ENCODE results near the gene OVOL3. TPM values are rescaled to one million over a fixed set of nuclear protein-coding genes. Genes with fewer than 3 reads are reported as not detected.

The OVOL3 gene
- polyA plus RNA-seq, 4 donors = 0.21 TPM; not detected in 3

- DNase-seq (ENCODE audit: low read depth in 4 of 4, low spot score in 2 of 4) = no peak
Observed at GRCh38 chr19:36099166-36099785, 11.7 kb upstream of the OVOL3 start.

GRCh38 chr19:36100476-36100875 lies 10.5 kb upstream of the OVOL3 start:
- DNase-seq (ENCODE audit: low read depth in 4 of 4, low spot score in 2 of 4) = no peak

GRCh38 chr19:36101550-36102327 lies 9.2 kb upstream of the OVOL3 start:
- no peak for DNase-seq (ENCODE audit: low read depth in 4 of 4, low spot score in 2 of 4)

GRCh38 chr19:36103040-36103626 lies 7.8 kb upstream of the OVOL3 start:
- DNase-seq (ENCODE audit: low read depth in 4 of 4, low spot score in 2 of 4) = no peak

GRCh38 chr19:36103842-36104552 lies 6.9 kb upstream of the OVOL3 start:
- no peak for DNase-seq (ENCODE audit: low read depth in 4 of 4, low spot score in 2 of 4)

- DNase-seq (ENCODE audit: low read depth in 4 of 4, low spot score in 2 of 4) = no peak
Observed at GRCh38 chr19:36106441-36106840, 4.5 kb upstream of the OVOL3 start.

- DNase-seq (ENCODE audit: low read depth in 4 of 4, low spot score in 2 of 4) = no peak
Observed at GRCh38 chr19:36106991-36107390, 4.0 kb upstream of the OVOL3 start.

GRCh38 chr19:36108684-36109083 lies 2.3 kb upstream of the OVOL3 start:
- DNase-seq (ENCODE audit: low read depth in 4 of 4, low spot score in 2 of 4) = no peak

GRCh38 chr19:36111200-36111539 lies 227 bp downstream of the OVOL3 start:
- DNase-seq (ENCODE audit: low read depth in 4 of 4, low spot score in 2 of 4) = no peak

GRCh38 chr19:36112678-36113077 lies 1.7 kb downstream of the OVOL3 start:
- no peak for DNase-seq (ENCODE audit: low read depth in 4 of 4, low spot score in 2 of 4)

- no peak for DNase-seq (ENCODE audit: low read depth in 4 of 4, low spot score in 2 of 4)
Observed at GRCh38 chr19:36113425-36113824, 2.5 kb downstream of the OVOL3 start.

- DNase-seq (ENCODE audit: low read depth in 4 of 4, low spot score in 2 of 4) = peak in 1 of 4 donors; percentile 13
Observed at GRCh38 chr19:36113894-36114720, 3.2 kb downstream of the OVOL3 start.

- DNase-seq (ENCODE audit: low read depth in 4 of 4, low spot score in 2 of 4) = peak; percentile 99 to 100 (median 99)
Observed at GRCh38 chr19:36114721-36115452, 3.9 kb downstream of the OVOL3 start, which contains the start of gene POLR2I. TSS of gene POLR2I (minus strand) at chr19:36114875. CDS start at chr19:36114856, 19 bp downstream.

- DNase-seq (ENCODE audit: low read depth in 4 of 4, low spot score in 2 of 4) = no peak
Observed at GRCh38 chr19:36115453-36116343, 4.8 kb downstream of the OVOL3 start, which contains the start of gene TBCB. TSS of gene TBCB (plus strand) at chr19:36115468. CDS start at chr19:36115561, 93 bp downstream.

- DNase-seq (ENCODE audit: low read depth in 4 of 4, low spot score in 2 of 4) = no peak
Observed at GRCh38 chr19:36116344-36116637, 5.3 kb downstream of the OVOL3 start.

- DNase-seq (ENCODE audit: low read depth in 4 of 4, low spot score in 2 of 4) = no peak
Observed at GRCh38 chr19:36120092-36120983, 9.4 kb downstream of the OVOL3 start.

- DNase-seq (ENCODE audit: low read depth in 4 of 4, low spot score in 2 of 4) = no peak
Observed at GRCh38 chr19:36120984-36121358, 10.0 kb downstream of the OVOL3 start.

Data from left renal cortex interstitium (tissue), 4 donors.